HG03520 (cell line): ENCODE data around the gene GGPS1.
"Not testable (repeated sequence)": the region's sequence is repeated elsewhere in the genome, so short reads cannot be mapped to it uniquely, and the experiment has no call there.

Experiments
- ATAC-seq: cut with Tn5 transposase; IDR thresholded peaks from one replicate; pipeline ENCODE4 v1.9.1; 2021; ENCODE audit warnings: mild to moderate bottlenecking, moderate library complexity; ENCODE audit not compliant: unreplicated experiment

The GGPS1 gene

DNA sequence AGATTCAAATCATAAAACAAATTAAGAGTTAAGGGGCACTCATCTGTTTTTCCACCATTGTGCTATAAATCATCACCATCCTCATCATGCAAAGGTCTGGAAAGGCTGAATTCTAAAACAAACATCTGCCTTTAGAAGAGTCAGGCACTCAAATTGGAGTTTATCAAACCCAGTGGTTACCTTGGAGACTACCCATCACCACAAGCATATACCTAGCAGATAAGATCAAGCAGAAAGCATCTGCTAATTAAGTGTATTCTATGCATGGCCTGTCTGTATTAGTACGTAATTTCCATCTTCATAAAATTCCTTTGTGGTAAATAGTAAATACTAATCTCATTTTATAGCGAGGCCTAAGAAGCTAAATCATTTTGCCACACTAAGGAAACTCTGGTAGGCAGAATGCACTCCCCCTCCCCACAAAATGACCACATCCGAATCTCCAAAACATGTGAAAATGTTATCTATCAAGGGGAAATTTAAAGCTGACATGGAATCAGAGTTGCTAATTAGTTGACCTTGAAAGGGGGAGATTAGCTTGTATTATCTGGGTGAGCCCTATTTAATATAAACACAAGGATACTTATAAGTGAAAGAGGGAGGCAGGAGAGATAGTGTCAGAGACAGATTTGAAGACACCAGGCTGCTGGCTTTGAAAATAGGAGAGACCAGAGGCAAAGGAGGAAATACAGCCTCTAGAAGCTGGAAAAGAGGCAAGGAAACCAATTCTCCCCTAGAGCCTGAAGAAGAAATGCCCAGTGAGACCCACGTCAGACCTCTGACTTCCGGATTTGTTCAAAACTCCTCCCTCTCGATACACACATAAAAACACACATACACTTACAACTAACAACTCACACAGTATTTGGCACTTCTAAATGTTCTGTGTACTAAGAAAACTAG is 23.6 kb upstream of the GGPS1 start:
- ATAC-seq: no peak

DNA sequence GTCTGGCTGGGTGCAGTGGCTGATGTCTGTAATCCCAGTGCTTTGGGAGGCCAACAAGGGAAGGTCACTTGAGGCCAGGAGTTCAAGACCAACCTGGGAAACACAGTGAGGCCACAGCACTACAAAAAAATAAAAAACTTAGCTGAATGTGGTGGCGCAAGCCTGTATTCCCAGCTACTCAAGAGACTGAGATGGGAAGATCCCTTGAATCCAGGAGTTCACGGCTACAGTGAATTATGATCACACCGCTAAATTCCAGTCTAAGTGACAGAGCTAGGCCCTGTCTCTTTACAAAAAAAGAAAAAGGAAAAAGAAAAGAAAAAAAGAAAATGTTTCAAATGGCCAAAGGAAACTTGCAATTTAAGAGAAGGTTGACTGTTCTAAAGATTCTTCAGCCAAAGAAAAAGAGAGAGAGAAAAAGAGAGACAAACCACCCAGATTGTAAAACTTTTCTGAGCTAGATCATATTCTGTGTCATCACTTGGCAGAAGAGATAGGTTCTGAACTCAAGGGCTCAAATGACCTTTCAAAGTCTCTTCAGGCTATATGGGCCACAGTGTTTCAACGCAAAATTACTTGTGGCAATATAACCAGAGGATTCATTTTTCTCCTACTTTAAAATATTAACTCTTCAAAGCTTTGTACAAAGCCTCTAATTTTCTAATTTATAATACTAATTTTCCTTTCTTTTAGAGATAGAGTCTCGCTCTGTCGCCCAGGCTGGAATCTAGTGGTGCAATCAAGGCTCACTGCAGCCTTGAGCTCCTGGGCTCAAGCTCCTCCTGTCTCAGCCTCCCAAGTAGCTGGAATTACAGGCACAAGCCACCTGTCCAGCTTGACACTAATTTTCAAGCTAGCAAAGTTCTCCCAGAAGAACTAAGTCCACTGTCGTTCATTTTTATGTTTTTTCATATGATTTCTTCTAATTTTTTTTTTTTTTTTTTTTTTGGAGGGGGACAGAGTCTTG is 20.9 kb upstream of the GGPS1 start:
- no peak for ATAC-seq

- not testable (repeated sequence) for ATAC-seq
Measured at GRCh38 chr1:235309206-235309605, 19.2 kb upstream of the GGPS1 start.

DNA sequence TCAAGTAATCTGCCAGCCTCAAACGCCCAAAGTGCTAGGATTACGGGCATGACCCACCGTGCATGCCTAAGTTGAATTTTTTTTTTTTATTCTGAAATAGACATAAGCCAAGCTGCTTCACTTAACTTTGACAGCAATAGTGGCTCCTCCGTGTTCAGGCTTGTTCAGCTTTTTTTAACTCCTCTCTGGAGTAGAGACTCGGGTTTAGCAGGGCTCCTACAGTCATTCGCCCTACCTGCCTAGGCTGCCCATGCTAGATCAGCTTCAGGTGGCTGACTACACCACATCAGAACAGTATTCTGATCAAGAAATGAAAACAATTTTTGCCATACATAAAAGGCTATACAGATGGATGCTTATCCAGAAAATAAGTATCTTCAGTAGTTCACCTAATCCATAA is 15.1 kb upstream of the GGPS1 start:
- ATAC-seq: no peak

DNA sequence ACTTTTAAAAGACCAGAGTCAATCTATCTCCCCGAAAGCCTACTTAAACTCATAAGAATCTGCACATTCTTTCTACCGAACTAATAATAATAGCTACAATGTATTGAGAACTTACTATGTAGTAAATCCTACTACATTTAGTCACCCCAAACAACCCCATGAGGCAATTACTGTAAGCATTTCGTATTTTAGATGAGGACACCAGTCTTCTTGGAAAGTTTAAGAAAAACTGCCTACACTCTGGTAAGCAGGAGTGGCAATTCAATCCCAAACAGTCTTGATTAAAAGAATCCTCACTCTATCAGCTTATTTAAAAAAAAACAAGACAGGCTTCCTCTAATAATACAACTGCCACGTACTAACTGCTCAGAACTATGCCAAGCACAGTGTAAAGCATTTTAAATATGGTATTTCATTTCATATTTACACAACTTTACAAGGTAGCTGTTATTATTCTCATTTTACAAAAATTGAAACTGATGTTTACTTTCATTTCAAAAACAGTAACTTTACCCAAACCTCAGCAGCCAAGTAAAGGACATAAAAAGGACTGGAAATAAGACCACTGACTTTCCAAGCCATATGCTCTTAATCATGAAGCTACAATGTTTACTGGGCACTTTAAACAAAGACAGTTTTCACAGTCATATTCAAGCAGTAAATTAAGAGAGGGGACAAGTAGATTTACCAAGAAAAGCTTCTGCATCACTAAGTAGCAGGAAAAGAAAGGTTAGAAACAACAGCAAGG is 14.3 kb upstream of the GGPS1 start:
- ATAC-seq: no peak

DNA sequence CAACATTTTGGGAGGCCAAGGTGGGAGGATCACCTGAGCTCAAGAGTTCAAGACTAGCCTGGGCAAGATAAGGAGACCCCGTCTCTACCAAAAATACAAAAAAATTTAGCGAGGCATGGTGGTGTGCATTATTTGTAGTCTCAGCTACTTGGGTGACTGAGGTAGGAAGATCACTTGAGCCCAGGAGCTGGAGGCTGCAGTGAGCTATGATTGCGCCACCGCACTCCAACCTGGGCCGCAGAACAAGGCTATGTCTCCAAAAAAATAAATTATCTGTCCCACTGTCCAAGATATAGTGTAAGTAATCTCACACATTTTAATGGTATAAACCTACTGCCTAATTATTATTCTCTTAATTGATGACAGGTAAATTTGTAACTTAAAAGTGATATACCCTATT is 13.2 kb upstream of the GGPS1 start:
- ATAC-seq: no peak

GRCh38 chr1:235315735-235316134 is 12.6 kb upstream of the GGPS1 start:
- no peak for ATAC-seq

GRCh38 chr1:235317168-235317567 is 11.2 kb upstream of the GGPS1 start:
- ATAC-seq: no peak

DNA sequence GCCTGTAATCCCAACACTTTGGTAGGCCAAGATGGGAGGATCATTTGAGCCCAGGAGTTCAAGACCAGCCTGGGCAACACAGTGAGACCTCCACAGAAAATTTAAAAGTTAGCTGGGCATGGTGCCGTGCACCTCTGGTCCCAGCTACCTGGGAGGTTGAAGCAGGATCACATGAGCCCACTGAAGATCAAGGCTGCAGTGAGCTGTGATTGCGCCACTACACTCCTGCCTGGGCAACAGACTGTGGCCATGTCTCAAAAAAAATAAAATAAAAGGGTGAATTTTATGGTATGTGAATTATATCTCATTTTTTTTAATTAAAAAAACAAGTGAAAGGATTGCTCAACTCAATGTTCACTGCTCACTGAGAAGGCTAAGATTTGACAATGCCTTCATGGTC is 9.1 kb upstream of the GGPS1 start:
- ATAC-seq: no peak

GRCh38 chr1:235320521-235321179 is 7.7 kb upstream of the GGPS1 start:
- ATAC-seq: no peak

GRCh38 chr1:235324296-235324695 is 4.1 kb upstream of the GGPS1 start:
- ATAC-seq: no peak

DNA sequence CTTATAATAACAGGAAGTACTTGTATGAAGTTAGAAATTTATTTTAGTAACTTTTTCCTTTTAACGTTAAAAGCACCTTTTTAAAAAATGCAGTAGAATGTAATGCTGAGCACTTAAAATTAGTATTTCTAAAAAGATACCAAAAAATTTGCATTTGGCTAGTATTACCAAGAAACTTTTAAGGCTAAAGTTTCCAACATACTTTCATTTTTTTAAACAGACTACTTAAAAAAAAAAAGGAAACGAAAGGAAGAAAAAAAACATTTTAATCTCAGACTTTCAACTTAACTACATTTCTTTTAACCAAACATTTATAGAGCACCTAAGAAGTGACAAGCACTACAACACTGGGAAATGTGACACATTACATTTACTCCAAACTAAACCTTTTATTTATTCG is 3.2 kb upstream of the GGPS1 start:
- no peak for ATAC-seq

- ATAC-seq: no peak
Measured at GRCh38 chr1:235325854-235326253, 2.5 kb upstream of the GGPS1 start.

DNA sequence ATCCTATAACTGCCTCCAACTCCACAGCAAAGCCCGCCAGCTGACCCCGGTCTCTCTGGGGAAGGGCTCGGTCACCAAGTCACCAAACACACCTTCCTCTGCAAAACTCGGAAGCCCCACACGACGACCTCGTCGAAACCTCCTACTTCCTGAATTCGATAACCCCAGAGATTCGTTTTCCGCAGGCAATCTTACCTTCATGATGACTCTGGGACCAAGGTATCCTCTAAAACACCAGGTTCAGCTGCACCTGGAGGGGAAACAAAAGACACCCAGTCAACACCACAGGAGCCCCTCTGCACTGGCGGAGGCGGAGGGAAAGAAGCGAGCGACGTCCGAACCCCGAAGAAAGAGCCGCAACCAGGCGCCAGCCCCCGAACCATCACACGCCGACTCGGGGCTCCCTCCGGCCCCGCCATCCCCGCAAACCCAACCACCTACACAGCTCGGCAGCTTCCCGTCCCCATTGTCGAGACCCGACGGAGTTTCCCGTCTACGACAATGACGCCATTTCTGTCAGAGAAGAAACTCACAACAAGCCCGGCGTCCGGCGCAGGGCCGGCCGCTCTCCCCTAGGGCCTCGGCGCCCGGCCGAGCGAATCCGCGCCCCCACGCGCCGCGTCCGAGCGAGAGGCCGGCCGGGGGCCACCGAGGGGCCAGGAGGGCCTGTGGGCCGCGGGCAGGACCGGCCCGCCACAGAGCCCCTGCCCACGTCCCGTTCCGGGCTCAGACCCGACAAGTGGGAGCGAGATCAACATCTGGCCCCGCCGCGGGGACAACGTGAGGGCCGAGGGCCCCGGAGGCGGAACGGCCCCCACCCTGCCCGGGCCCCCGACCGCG is 1.4 kb upstream of the GGPS1 start:
- no peak for ATAC-seq

- ATAC-seq: peak; percentile 8
Measured at GRCh38 chr1:235327559-235328270, 655 bp upstream of the GGPS1 start, which contains the start of gene ARID4B. Gene ARID4B, minus strand, starts transcription at chr1:235328179. Its CDS starts 1,260 bp downstream, at chr1:235326919.

DNA sequence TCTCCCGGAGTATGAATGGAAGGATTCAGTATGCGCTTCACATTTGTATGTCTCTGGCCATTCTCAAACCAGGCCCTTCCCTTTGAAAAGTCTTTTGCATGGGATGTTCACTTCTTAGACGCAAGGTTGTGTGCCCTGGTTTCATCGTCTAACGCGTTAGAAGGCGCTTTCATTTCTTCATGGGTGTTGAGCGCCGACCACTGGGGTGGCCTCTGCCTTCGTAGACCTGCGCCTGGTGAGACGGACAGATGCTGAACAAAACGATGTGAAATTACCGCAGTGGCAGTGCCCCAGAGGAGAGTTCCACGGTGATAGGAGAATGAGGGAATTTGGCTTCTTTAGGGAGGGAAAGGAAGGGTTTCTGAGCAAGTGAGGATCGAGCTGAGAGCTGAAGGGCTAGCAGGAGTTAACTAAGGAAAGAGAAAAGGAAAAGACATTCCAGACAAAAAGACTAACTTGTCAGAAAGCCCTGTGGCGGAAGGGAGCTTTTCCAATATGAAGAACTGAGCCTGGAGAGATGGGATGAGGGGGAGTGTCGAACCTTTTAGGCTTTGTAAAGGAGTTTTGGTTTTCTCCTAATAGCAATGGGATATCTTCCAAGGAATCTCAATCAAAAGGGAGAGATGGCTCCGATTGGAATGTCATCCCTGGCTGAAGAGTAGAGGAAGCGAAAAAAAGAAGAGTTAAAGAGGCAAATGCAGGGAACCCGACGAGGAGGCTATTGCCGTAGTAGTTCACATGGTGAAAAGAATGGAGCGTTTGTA is 951 bp downstream of the GGPS1 start:
- ATAC-seq: peak; percentile 25

GRCh38 chr1:235330918-235331285 is 2.5 kb downstream of the GGPS1 start:
- no peak for ATAC-seq

- no peak for ATAC-seq
Measured at GRCh38 chr1:235331401-235331800, 3.0 kb downstream of the GGPS1 start.
